GM21367 (cell line): ENCODE results near the gene ZNF518B.
"Not testable (repeated sequence)": the region's sequence is repeated elsewhere in the genome, so short reads cannot be mapped to it uniquely, and the experiment has no call there.

Experiments
- ATAC-seq: cut with Tn5 transposase; IDR thresholded peaks from one replicate; pipeline ENCODE4 v1.9.1; 2021; ENCODE audit not compliant: unreplicated experiment

The ZNF518B gene

GRCh38 chr4:10456595-10457254, 501 bp downstream of the ZNF518B start:
- peak; percentile 41 for ATAC-seq

DNA sequence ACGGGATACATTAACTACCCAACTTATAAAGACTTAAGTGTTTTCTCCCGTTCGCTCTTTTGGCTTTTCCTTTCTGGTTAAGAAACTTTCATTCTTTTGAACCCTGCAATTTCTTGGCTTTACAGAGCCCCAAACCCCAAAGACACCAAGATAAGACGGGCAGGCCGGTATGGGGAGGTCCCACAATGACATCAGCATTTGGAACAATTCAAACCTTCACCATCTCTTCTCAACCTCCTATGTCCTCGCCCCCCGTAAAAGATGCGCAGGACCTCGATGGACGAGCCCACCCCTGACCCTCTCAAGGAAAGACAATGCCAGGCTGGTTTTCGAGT, 999 bp downstream of the ZNF518B start:
- ATAC-seq = no peak

- no peak for ATAC-seq
These were observed 2.1 kb downstream of the ZNF518B start for GRCh38 chr4:10455133-10455532.

GRCh38 chr4:10454726-10455125, 2.5 kb downstream of the ZNF518B start:
- no peak for ATAC-seq

- ATAC-seq = no peak
These were observed 3.1 kb downstream of the ZNF518B start for GRCh38 chr4:10454121-10454520.

DNA sequence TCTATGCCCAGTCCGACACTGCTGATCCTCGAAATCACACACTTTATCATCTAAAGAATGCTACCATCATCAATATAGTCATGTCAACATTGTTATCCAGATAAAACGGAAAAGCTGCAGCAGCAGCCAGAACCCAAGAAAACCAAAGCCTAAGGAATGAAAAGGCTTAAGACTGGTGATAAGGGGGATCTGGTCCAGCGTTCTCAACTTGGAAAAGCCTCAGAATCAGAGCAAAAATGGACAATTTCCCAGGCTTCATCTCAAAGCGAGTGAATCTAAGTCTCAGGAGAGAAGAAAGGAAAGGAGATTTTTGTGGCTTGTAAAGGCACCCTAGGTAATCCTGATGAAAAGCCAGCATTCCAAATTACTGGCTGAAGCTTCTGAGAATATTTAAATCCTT, 8.2 kb downstream of the ZNF518B start:
- no peak for ATAC-seq

DNA sequence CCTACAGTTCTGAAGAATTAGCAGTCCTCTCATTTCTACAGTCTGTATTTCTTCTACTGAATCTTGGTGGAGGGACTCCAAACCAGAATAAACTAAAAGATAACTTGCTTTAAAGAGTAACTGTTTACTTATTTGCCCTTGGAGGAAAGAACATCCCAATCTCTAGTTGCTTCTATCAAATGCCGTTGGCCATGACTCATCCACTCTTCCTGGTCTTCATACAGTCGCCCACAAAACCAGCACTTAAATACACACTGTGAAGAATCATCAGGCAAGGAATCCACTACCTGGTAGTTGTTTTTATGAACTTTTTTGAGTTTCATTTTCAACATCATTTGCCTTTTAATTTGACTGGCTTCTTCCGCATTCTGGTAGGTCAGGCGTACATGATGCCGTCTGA, 14.2 kb downstream of the ZNF518B start:
- ATAC-seq = no peak

DNA sequence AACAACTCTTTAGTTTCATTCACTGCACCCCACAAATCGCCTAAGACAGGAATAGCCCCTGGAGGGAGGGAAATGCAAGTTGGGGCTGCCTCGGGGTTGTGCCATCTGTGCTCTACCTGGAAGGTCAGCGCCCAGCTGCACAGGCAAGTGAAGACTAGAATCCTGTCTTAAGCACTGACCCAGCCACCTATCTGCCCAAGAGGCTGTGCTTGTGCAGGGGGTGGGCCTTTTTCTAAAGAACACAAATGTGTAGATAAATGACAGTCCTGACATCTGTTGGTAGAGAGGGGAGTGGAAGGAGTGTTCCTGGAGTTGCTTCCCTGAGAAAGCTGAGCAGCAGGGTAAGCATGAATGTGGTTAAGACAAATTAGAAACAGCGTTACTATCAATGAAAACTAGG, 15.7 kb downstream of the ZNF518B start:
- ATAC-seq = no peak

- no peak for ATAC-seq
These were observed 18.3 kb downstream of the ZNF518B start for GRCh38 chr4:10438924-10439323.

DNA sequence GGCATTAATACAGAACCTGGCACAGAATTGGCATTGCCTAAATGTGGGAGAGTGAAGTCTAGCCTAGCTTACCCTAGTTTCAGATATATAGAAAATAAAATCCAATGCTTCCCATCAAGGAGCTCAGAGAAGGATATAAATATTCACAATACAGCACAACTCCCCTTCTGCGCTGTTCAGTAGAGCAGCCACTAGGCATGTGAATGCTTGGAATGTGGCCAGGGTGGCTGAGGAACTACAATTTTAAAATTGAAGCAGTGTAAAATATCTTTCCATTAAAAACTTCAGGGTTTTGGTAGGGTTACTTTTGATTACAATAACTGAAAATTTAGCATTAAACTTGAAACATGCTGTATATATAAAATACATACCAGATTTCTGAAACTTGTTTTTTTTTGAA, 19.5 kb downstream of the ZNF518B start:
- no peak for ATAC-seq

- not testable (repeated sequence) for ATAC-seq
These were observed 29.5 kb downstream of the ZNF518B start for GRCh38 chr4:10427680-10428079.

DNA sequence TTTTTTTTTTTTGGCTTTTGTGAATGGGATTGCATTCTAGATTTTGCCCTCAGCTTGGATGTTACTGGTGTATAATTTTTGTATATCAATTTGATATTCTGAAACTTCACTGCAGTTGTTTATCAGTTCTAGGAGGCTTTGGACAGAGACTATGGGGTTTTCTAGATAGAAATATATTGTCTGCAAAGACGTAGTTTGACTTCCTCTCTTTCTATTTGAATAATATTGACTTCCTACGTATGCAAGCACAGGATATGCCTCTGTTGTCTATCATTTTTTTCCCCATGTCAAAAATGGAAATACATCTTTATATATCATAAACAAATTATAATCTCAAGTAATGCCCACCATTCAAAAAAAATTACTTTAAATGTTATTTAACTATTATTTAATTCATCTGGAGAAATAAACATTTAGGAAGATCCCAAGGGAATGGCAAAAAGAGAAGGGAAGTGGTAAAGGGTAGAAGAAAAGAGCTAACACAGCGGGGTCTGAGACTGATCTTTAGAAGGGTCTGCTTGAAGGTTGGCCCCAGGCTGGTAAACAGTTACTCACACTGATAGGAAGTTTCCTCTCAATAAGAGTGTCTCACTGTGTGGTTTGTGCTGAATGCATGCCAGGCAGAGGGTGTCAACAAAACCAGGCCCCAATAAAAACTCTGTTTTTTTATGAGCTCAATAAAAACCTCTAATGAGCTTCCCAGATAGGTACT, 35.7 kb downstream of the ZNF518B start:
- no peak for ATAC-seq

DNA sequence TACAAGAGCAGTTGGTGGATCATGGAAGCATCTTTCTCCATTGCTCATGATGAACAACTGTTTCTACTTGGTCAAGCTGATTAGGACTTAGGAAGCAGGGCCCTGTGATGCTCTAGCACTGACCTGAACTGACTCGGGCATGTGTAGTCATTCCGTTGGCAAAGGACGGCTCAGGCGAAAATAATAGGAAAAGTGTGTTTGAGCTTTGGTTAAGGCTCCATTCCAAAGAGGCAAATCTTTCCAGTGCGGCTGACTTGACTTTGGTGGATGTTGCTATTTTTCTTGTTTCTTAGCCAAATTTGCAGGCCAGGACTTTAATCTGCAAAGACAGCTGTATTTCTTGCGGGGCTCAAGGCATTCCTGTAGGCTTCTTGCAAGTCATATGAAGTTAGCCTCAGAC, 39.5 kb downstream of the ZNF518B start:
- ATAC-seq = no peak

DNA sequence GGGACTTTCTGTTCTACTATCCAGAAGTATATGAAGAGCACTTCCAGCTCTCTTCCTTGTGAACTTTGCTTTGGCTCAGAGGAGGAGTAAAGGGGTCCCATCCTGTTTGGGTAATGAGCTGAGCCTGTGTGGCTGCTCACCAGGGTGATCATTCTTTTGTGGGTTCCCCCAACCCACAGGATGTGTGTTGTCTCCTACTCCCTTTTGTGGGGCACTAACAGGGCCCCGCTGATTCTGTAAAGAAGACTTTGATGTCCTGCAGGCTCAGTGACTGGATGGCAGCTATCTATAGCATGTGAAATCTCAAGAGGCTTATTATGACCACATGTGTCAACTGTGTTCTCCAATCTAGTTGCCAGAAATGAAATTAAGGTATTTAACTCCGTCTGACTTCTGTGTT, 40.8 kb downstream of the ZNF518B start:
- no peak for ATAC-seq

DNA sequence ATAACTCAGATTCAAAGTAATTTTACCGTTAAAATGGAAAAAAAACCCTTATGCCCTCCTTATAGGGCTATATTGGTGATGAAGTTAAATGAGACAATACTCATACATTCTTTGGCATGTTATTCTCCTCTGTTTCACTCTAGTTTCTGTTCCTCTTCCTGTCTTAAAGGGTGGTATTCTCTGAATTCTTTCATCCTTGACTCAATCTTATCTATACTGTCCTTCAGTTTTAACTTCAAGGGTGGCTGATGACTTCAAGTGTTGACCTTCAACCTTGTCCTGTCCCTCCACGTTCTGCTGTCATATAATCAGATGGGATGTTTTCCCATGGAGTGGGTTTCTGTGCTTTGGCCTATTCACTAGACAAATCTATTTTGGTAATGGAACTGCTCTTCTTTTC, 44.0 kb downstream of the ZNF518B start:
- peak; percentile 92 for ATAC-seq

- ATAC-seq = no peak
These were observed 51.6 kb downstream of the ZNF518B start for GRCh38 chr4:10405672-10406071.

DNA sequence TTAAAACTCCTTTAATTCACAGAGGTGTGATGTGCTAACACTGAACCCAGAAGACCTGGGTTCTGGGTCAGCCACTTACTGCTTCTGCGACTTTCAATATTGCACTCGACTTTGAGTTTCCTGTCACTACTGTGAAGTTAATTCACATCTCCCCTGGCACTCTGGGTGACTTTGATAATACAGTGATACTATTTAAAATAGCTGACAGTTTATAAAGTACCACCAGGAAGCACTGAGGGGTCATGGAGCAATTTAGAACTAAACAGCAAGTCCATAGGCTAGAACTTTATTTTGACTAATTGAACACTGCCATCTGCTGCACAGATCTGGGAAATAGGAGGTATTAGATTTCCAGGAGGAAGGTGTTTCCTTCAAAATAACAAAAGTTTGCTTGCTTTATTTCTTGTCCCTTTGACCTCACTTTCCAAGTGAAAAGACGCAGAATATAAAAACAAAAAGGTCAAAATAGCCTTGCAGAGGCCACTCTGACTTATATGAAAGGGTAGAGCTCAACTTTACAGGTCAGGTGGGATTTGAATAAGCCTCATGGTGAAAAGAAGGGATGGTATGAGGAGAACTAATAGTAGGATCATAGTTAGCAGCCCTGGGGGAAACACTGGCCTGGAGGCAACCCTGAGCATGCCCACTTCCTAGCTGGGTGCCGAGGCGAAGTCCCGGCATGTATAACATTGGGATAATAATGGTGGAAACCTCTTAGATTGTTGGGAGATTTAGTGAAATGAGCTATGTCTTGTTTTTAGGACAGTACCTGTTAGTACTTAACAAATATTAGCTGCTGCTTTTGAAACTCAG, 53.4 kb downstream of the ZNF518B start:
- no peak for ATAC-seq

GRCh38 chr4:10395971-10396580, 61.1 kb downstream of the ZNF518B start:
- ATAC-seq = no peak
